Measurements from ENCODE around the gene TUBB1. TPM values are rescaled to one million over a fixed set of nuclear protein-coding genes. Genes with fewer than 3 reads are reported as not detected.
"Not testable (repeated sequence)": the region's sequence is repeated elsewhere in the genome, so short reads cannot be mapped to it uniquely, and the experiment has no call there.

Gene TUBB1
- polyA plus RNA-seq, 1 donor: 0.67 TPM

DNA sequence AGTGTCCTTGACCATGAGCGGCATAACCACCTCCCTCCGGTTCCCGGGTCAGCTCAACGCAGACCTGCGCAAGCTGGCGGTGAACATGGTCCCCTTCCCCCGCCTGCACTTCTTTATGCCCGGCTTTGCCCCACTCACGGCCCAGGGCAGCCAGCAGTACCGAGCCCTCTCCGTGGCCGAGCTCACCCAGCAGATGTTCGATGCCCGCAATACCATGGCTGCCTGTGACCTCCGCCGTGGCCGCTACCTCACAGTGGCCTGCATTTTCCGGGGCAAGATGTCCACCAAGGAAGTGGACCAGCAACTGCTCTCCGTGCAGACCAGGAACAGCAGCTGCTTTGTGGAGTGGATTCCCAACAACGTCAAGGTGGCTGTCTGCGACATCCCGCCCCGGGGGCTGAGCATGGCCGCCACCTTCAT lies 4.9 kb downstream of the TUBB1 start:
- DNase-seq: no peak

DNA sequence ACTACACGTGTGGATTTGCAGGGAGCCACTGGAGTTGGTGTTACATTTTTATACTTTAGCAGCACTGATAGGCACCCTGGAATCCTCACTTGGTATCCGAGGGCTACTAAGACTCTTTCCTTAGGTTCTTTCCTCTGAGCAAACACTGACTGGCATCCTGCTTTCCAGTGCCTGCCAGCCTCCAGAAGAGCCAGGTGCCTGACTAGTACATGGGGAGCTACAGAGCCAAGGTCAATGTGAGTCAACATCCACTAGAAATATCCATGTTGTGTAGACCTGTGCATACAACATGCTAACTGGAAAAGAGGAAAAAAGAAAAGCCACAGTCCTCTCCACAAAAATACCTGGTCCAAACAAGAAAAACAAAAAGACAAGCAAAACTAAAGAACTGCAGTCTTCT lies 5.9 kb downstream of the TUBB1 start:
- no peak for DNase-seq

DNA sequence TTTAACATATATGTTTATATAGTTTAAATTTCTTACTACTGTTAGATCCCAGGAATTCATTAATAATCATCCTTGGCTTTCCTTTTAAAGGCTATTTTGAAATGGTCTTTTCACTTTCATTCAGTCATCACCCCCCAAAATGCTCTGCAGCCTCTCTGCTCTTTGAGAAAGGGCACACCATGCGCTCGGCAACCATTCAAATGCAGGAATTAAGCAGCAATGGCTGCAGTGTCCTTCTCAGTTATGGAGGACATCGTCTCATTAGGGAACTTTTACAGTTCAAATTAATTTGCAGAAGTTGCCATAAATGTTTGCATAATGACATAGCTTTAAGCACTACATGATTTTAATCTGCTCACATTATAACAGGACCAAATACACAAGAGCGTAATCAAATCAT lies 6.3 kb downstream of the TUBB1 start:
- DNase-seq: no peak

DNA sequence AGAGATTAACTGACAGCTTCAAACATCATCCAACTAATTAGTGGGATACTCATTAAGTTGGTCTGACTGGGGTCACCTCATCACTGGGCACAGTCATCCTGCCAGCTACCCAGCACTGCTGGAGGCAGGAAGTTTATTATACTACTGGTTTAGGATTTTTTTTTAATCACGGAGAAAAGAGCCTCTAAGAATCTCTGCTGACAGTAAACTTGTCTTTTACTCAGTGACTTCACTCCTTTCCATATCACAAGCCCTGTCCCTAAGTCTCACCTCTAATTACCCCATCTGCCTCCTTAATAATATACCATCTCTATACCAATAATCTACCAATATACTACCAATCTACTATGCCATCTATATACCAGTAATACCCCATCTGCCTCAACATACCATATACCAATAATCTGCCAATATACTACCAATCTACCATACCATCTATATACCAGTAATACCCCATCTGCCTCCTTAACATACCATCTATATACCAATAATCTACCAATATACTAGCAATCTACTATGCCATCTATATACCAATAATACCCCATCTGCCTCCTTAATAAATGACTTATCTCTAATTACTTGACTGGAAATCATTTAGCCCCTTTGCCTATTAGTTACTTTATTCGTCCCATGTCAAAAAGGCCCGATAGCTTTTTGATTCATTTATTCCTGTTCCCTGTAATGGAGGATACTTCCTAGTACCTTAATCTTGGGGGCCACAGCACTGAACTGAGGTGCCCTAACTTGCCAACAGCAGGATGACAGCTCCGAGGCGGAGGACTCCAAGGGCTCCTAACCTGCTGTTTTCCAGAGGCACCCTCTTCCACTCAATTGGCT lies 7.9 kb downstream of the TUBB1 start:
- DNase-seq: no peak

DNA sequence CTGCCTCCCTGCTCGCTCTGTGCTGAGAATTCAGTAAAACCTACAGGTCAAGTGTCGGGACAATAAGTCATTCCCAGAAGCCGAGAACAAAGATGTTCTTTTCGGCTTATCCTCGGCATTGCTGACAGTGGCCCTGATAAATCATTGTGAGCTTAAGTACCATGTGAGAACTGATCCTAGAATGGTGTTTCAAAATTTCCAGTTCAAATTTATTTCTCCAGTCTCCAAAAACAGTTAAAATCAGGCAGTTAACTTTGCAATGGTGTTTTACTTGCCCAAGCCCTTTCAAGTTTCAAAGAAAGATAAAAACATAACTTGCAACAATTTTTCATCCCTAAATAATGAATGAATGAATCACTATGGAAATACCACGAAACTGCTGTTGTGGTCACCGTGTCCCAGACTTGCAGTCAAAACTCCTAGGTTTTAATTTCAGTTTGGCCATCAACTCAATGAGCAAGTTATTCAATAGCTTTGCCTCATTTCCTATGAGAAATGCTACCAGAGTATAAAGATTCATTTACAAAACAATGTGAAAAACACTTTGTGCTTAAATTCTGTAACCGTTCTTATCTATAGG lies 8.6 kb downstream of the TUBB1 start:
- DNase-seq: no peak

DNA sequence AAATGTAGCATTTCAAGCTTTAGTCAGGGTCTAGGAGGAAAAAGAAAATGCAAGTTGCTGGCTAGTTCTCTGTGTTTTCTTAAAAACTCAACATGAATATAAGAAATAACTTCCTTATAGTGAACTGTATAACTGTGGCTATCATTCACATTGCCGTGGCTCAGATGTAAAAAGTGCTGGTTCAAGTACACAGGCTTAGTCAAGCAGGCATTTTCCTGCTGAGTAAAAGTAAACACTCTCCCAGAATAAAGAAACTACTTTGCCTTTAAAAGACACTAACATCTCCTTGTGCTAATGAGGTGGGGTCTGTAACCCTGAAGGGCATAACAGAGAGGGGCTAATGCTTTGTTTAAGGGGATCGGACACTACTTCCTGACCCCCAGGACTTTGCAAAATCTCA lies 9.6 kb downstream of the TUBB1 start:
- DNase-seq: no peak

DNA sequence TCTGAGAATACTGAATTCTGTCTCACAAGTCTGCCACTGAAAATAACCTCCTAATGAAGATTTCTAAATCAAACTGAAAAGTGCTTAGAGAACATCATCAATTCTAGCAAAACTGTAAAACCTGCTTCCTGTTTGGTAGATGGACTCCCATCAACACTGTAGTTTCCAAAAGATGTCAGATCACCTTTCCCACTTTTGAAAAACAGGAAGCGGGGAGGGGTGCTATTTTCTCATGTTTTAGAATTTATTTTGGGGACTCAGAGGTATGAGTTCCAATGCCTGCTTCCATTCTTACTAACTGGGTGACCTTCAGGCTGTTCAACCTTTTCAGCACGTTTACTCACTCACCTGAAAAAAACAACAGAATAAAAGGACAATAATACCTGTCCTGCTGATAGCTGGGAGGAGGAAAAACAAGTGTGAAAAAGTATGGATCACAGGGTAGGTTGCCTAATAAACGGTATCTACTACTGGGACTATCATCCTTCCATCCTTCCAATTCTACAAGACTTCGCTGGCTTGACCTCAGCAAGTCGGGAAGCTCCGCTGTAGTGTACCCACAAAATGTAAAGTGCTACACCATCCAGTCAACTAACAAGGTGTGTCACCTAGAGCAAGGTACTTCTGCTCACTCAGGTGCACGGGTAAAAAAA lies 11.8 kb downstream of the TUBB1 start:
- no peak for DNase-seq

DNA sequence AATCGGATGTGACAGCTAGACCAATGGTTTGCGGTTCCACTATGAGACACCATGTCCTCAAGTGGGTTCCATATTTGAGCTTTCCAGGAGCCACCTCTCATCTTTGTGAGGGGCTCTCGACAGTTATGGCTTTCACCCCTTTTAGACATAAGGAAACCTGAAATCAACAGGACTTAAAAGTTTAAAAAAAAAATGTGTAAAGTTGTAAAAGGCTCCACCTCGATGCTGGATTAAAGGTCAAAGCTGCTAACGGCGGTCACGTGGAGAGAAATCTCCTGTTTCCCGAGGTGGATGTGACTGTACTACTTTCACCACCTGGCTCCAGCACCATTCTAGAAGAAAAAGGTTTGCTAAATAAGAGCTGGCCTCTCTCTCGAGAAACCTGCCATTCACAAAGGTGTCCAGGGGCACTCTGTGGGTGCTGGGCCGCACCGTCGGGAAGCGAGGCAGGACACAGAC lies 12.4 kb downstream of the TUBB1 start:
- DNase-seq: no peak

DNA sequence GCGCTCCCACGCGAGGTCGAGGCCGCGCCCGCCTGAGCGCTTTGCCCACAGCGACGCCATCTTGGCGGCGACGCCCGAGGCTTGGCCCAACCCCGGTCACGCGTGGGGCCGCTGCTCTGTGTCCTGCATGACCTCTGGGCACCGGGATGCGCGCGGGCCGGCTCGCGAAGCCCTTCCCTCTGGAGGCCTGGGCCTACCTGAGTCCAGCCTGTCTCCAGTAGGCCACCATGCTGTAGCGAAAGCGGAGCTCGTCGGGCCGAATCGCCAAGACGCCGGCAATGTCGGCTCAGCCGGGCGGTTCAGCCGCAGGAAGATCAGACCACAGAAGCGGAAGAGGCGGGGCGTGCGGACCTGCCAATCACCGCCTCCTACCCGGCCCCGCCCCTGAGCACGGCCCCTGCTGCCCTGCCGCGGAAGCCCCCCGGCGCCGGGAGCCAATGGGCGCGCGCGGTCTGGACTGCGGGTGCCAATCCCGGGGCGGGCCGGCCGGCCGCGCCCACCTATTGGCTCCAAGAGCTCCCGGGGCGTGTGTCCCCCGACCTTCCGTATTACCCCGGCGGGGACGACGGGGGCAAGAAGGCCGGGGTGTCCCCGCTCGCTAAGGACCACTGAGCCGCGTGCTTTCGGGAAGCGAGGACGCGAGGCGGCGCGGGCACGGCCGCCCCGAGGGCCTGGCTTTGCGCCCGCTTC lies 12.9 kb downstream of the TUBB1 start, which contains the start of gene ATP5F1E:
ATP5F1E (minus strand) TSS at position 313 of the 690 bp plus-strand sequence; CDS start at position 229, 84 bp downstream.
- DNase-seq: peak; percentile 95

DNA sequence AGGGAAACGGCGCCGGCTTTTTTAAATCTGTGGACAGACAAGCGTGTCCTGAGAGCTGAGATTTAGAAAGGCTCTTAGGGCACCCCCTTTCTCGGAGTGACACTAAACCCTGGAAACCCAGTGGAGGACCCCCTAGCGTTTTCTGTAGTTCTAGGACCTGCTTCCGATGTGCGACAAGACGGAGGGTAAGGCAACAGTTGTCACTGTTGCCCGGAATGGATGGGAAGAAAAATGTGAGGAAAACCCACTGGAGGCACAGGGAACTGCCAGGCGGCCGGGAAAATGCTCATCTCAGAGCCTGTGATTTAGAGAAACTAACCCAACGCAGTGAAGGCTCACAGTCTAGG lies 13.5 kb downstream of the TUBB1 start:
- no peak for DNase-seq

DNA sequence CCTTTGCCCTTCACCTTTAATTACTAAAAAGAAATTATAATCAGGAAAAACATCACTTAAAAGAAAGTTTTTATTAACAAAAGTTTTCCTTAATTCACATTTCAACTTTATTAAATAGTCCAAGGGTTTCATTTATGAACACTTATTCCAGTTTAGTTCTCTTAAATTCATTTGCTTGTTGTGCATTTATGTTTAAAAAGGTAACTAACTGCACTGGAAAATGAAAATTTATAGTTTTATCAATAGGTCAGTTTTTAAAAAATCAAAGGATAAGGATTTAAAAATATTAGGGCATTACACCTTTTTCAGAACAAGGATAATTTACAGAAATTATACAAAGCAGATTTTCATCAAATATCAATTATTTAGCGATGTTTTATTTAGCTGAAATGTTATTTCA lies 13.9 kb downstream of the TUBB1 start:
- no peak for DNase-seq

DNA sequence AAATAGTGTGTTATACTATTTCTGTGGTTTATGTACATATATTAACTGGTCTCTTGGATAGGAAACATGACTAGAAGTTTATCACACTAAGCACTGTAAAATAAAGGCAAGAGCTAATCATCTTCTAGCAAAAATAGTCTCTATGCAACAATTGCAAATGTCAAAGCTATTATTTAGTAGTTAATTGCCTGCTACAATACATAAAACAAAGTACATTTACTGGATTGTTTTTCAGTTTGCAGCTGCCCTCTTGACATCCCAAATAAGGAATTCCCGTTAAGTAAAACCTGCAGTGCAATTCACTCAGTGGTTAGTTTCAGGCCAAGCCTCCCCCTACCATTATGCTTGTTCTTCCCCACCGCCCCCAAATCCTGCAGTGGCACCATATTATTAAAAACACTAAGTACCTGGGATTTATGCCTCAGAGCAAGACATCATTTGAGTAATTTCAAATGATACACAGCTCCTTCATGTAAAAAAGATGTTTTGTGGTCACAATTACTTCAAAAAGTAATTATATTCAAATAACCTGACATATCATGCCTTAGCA lies 14.5 kb downstream of the TUBB1 start:
- DNase-seq: no peak

DNA sequence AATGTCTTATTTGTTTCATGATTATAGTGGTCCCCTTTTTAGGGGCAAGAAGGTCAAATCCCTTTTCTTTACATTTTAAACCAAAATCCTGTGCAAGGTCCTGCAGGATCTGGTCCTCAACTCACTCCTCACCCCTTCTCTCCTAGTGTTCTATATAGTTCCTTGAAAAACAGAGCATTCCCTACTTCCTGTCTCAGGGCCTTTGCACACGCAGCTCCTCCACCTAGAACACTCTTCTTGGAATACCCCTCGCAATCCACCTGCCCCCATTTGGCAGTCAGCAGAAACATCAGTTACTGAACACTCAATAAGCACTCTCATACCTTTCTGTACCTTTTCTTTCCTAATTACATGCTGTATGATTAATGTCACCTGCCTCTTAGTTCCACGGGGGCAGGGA lies 16.2 kb downstream of the TUBB1 start:
- no peak for DNase-seq

DNA sequence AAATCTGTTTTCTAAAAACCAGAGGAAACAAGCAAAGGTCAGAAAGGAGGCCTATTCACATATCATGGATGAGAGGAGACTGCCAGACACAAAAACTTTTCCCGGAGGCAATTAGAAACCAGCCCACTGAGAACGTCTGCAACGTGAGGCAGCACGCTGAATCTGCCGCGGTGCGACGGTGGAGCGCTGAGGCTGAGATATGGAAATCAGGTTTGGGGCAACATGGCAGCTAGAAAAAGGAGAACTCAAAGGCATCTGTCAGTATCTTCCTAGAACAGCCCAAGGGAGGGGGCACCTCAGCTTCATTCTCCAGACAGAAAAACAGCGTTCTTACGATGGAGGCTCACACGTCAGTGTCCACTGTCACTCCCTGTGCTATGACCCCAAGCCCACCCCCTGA lies 18.2 kb downstream of the TUBB1 start:
- no peak for DNase-seq

DNA sequence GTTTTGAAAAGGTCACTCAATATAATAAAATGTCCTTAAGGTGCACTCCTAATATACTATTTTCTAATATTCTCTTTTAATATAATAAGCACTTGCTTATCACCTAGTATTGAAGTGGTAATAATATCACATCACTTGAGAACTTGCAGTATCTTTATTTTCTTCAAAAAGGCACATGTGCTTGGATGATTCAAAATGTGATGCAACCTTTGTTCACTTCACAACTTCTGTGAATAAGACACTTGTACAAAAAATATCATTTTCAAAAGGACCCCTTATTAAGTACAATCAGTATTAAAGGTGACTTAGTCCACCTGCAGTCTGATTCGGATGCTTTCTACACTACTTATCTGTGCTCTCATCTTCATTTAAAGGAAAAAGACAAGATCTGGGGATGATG lies 20.0 kb downstream of the TUBB1 start:
- DNase-seq: no peak

DNA sequence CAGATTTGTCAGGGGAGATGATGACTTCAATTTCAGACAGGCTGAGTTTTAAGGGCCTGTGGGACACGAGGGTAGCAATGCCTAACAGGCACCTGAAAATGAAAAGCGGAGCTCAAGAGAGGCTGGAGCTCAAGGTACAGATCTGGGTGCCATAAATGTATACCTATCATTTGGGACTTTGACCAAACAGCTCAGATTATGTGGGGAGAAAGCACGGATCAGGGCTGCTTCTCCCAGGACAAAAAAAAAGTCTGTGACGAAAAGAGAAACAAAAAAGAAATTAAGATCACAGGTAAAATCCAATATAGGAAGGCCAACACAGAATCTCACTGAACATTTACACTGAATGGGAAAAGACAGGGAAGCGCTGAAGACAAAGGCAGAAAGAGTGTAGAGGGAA lies 21.4 kb downstream of the TUBB1 start:
- no peak for DNase-seq

DNA sequence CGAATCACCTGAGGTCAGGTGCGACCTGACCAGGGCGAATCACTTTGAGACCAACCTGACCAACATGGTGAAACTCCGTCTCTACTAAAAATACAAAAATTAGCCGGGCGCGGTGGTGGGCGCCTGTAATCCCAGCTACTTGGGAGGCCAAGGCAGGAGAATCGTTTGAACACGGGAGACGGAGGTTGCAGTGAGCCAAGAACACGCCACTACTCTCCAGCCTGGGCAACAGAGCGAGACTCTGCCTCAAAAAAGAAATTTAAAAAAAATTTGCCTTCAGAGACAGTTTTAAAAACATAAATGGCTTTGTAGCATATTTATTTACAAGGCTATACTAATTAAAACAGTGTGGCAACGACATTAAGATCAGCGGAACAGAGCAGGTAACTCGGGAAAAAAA lies 22.3 kb downstream of the TUBB1 start:
- not testable (repeated sequence) for DNase-seq

DNA sequence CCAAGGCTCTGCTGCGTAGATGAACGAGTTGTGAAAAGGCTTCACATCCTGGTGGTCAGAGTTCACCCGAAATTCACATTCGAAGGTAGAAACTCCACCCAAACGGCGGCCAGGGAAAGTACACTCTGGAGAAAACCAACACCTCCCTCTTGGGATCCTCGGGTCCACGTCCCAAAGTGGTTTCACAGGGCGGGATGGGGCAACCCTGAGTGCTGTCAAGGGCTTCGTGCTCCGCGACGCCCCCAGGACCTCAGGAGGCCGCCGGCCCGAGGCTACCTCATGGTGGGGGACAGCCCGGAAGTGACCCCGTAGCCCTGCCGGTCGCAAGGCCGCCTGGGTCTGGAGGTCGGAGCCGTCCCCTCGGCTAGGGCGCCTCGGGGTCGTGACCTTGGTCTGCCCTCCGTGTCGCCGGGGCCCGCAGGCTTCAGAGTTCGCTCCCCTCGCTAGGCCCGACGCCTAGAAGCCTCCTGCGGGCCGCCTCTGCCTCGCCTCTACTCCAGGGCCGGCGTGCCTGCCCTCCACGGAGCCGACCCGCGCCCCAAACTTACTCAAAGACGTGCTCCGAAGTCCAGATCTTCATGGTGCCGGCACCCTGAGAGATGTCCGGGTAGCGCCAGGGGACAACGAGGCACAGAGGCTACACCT lies 23.0 kb downstream of the TUBB1 start, which contains the start of gene PRELID3B:
PRELID3B (minus strand) TSS at position 636 of the 645 bp plus-strand sequence; CDS start at position 580, 56 bp downstream.
- DNase-seq: peak; percentile 30

DNA sequence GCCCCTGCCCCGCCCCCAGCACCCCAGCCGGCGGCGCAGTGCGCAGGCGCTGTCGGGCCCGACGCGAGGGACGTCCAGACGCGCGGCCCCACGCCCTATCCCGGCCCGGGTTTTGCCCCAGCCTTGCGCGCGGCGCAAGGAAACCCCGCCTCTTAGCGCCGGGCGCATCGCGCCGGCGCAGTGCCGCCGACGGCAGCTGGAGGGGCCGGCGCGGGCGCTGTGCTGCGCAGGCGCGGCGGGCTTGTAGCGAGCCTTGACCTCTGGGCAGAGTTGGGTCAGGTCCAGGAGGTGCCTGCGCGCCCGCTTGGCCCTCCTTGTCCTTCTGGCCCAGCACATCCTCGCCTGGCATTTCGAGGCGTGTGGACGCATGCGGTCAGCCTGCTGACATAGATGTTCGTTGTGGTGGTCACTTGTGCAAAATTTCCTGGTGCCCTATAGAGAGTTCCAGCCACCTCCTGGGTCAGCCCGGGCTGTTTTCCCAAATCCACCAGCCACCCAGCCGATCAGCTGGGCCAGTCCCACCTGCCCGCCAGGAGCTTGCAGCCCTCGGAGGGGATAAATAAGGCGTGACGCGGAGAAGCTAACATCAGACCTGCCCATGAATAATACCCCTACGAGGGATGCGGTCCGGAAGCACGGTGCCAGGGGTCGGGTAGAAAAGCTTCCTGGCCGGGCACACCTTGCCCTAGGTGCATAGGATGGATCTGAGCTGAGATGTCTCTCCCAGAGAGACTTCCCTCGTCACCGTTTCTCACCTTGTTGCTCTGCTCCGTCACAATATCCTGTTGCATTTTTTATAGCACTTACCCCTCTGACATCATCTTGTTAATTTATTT lies 23.8 kb downstream of the TUBB1 start:
- DNase-seq: peak; percentile 96

DNA sequence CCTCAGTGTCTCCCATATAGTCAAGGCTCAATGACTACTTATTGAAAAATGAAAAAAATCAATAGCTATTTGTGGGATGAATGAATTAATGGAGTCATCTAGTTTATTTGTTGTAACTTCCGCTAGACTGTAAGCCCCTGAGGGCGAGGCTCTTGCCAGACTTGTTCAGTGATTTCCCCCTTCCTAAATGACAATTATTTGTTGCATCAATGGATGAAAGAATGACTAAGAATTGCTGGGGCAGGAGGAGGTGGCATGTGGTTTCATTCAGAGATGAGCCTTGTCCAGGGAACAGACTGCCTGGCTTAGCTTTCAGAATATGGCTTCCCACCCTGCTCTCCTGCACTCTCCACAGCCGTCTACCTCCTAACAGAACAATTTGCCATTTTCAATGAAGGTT lies 24.5 kb downstream of the TUBB1 start:
- DNase-seq: no peak

DNA sequence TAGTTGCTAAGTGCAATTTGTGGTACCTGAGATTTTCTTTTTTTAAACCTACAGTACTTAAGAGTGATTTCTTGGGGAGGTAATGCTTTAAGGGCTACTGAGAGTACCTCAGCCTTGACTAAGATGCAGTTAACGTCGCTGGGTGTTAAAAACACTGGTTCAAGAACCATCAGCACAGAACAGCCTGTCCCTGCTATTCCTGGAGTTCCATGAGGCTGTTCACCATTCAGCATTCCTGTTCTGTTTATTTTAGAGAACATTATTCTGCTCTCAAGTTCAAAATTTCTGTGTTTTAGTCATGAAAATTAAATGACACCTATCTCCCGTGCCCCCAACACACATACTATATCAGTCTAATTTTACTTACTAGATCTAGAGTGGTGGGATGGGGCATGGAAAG lies 25.1 kb downstream of the TUBB1 start:
- no peak for DNase-seq
